Prostate gland (tissue), 2 donors: ENCODE results near the gene EXTL1. TPM values are rescaled to one million over a fixed set of nuclear protein-coding genes. Genes with fewer than 3 reads are reported as not detected.

ENCODE experiments used
- DNase-seq: peaks from one replicate; pipeline ENCODE4 v3.0.0-alpha.2; 2019; ENCODE audit warnings: low spot score
- H3K27ac ChIP-seq, 2 donors: fragments of 200-600 bp; sonication (generic); 2 replicates each; pipeline ENCODE4 v1.5.1; 2017 to 2019
- H3K27me3 ChIP-seq: fragments of 200-600 bp; sonication (generic); replicated peaks from 2 replicates; pipeline ENCODE4 v1.5.1; 2019; ENCODE audit not compliant: insufficient read depth
- H3K36me3 ChIP-seq, 2 donors: fragments of 200-600 bp; sonication (generic); 1 replicate in 1 of 2; 2 replicates in 1 of 2; pipeline versions ENCODE4 v1.5.1 to v1.8.1; 2017 to 2019
- H3K4me1 ChIP-seq: fragments of 200-600 bp; sonication (generic); replicated peaks from 2 replicates; pipeline ENCODE4 v1.5.1; 2019
- H3K4me3 ChIP-seq, 2 donors: fragments of 200-600 bp; sonication (generic); 2 replicates each; pipeline ENCODE4 v1.5.1; 2017 to 2019
- H3K9me3 ChIP-seq: fragments of 200-600 bp; sonication (generic); 2 replicates; pipeline ENCODE4 v1.5.1; 2017
- POLR2A ChIP-seq: fragments of 450-650 bp; IDR thresholded peaks from one replicate; pipeline ENCODE4 v1.6.1; 2016; ENCODE audit warnings: antibody characterized with exemption, mild to moderate bottlenecking
- POLR2AphosphoS5 ChIP-seq: sonication (generic); formaldehyde crosslinking; IDR thresholded peaks from one replicate; pipeline ENCODE4 v1.6.1; 2017; ENCODE audit warnings: antibody characterized with exemption
- WGBS: methylation state at CpG from one replicate; pipeline ENCODE4 v1.1.5; 2018; 5-methylcytosine and 5-hydroxymethylcytosine counted together
- intact Hi-C: fragments of 100-400 bp; cut with DNase I; formaldehyde crosslinking; loops from one replicate; pipeline ENCODE4 v1.14.2; 2022
- total RNA-seq, 2 donors: library from RNA; depleted of rRNA; stranded (reverse); fragments of >200 nt; gene quantifications; one replicate each; pipeline ENCODE4 v1.1.0, GENCODE V29; 2016
- TF ChIP-seq, protein P1 (sequence below), 4 experiments: fragments of 200-600 bp in 2 of 4; fragments of 450-650 bp in 2 of 4; sonication (generic) in 2 of 4; IDR thresholded peaks; 1 replicate in 3 of 4; 2 replicates in 1 of 4; pipeline ENCODE4 v1.5.1; 2016 to 2019; ENCODE audit warnings: antibody characterized with exemption in 4 of 4, mild to moderate bottlenecking in 2 of 4, moderate library complexity in 2 of 4

EXTL1 gene
- total RNA-seq, 2 donors from 2014 or later, result 3.2 TPM; not detected in 1

- H3K4me3 ChIP-seq, result peak overlapping the region; percentile 45 to 59
- 2% methylated on average over 13 of the region's 13 CpGs for WGBS
Observed at GRCh38 chr1:25996966-25997827, 24.4 kb upstream of the EXTL1 start.

GRCh38 chr1:25997828-25998761, 23.5 kb upstream of the EXTL1 start, which contains the start of gene PAFAH2:
Gene PAFAH2 (minus strand): TSS chr1:25998063. CDS start chr1:25990816, 7,247 bp downstream.
- H3K36me3 ChIP-seq, result no peaks in the 10 kb centered on the region
- TF ChIP-seq POLR2A (peak; percentile 57), POLR2AphosphoS5 (peak; percentile 99)
- TF ChIP-seq, protein P1, sequence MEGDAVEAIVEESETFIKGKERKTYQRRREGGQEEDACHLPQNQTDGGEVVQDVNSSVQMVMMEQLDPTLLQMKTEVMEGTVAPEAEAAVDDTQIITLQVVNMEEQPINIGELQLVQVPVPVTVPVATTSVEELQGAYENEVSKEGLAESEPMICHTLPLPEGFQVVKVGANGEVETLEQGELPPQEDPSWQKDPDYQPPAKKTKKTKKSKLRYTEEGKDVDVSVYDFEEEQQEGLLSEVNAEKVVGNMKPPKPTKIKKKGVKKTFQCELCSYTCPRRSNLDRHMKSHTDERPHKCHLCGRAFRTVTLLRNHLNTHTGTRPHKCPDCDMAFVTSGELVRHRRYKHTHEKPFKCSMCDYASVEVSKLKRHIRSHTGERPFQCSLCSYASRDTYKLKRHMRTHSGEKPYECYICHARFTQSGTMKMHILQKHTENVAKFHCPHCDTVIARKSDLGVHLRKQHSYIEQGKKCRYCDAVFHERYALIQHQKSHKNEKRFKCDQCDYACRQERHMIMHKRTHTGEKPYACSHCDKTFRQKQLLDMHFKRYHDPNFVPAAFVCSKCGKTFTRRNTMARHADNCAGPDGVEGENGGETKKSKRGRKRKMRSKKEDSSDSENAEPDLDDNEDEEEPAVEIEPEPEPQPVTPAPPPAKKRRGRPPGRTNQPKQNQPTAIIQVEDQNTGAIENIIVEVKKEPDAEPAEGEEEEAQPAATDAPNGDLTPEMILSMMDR (IDR thresholded peaks at IDR 0.05), result peak; percentile 94 to 100 (median 100)
- no peaks in the 10 kb centered on the region for H3K9me3 ChIP-seq
- H3K27me3 ChIP-seq, result no peaks in the 10 kb centered on the region
- peak within 1 kb of the TSS; percentile 45 to 59 for H3K4me3 ChIP-seq
- peak within 1 kb of the TSS; percentile 75 to 79 for H3K27ac ChIP-seq
- no peaks in the 10 kb centered on the region for H3K4me1 ChIP-seq
- DNase-seq, result peak; percentile 98
- WGBS, result 1% methylated on average over 47 of the region's 47 CpGs
- intact Hi-C loops, result loop anchor here (1.0 to 5.0 kb wide), 2 partner anchors 103 to 196 kb away; partner anchors contain the start of gene SELENON

More at GRCh38 chr1:25996966-25997827, 24.4 kb upstream of the EXTL1 start:
- TF ChIP-seq POLR2AphosphoS5, result no peak
- TF ChIP-seq POLR2A, result no peak
- TF ChIP-seq, protein P1 (IDR thresholded peaks at IDR 0.05), result no peak
- H3K9me3 ChIP-seq, result no peaks in the 10 kb centered on the region
- H3K27ac ChIP-seq, result peak overlapping the region; percentile 75 to 79
- no peaks in the 10 kb centered on the region for H3K4me1 ChIP-seq
- H3K36me3 ChIP-seq, result no peaks in the 10 kb centered on the region
- intact Hi-C loops, result loop anchor here (5.0 kb wide), 1 partner anchor 195 kb away; the partner anchor contains the start of gene SELENON
- no peaks in the 10 kb centered on the region for H3K27me3 ChIP-seq
- no peak for DNase-seq

GRCh38 chr1:25999041-25999800, 22.4 kb upstream of the EXTL1 start:
- intact Hi-C loops, result loop anchor here (5.0 kb wide), 1 partner anchor 197 kb away; the partner anchor contains the start of gene SELENON
- Histone ChIP-seq H3K4me1 (no peaks in the 10 kb centered on the region), H3K9me3 (no peaks in the 10 kb centered on the region), H3K4me3 (no peak overlapping the region), H3K27ac (no peak overlapping the region), H3K27me3 (no peaks in the 10 kb centered on the region), H3K36me3 (no peaks in the 10 kb centered on the region)
- no peak for TF ChIP-seq POLR2A
- WGBS, result 89% methylated on average over 18 of the region's 18 CpGs
- no peak for DNase-seq

GRCh38 chr1:26003262-26003661, 18.3 kb upstream of the EXTL1 start:
- intact Hi-C loops, result no loop called here
- Histone ChIP-seq H3K9me3 (no peaks in the 10 kb centered on the region), H3K36me3 (no peaks in the 10 kb centered on the region), H3K27ac (no peak overlapping the region), H3K27me3 (no peaks in the 10 kb centered on the region), H3K4me1 (no peaks in the 10 kb centered on the region), H3K4me3 (no peak overlapping the region)
- TF ChIP-seq, protein P1 (IDR thresholded peaks at IDR 0.05), result no peak
- TF ChIP-seq POLR2A (no peak), POLR2AphosphoS5 (no peak)
- WGBS, result 88% methylated on average over 4 of the region's 4 CpGs
- no peak for DNase-seq
